HG03097 (cell line): ENCODE measurements around the gene CD93.

ENCODE experiments used
- ATAC-seq: cut with Tn5 transposase; IDR thresholded peaks from one replicate; pipeline ENCODE4 v1.9.1; 2021; ENCODE audit not compliant: unreplicated experiment, low FRiP score

Gene CD93

GRCh38 chr20:23120936-23121750 lies 35.0 kb upstream of the CD93 start:
- ATAC-seq, result no peak

- ATAC-seq, result no peak
Observed at GRCh38 chr20:23120261-23120660, 34.1 kb upstream of the CD93 start.

GRCh38 chr20:23119456-23120216 lies 33.5 kb upstream of the CD93 start:
- ATAC-seq, result no peak

DNA sequence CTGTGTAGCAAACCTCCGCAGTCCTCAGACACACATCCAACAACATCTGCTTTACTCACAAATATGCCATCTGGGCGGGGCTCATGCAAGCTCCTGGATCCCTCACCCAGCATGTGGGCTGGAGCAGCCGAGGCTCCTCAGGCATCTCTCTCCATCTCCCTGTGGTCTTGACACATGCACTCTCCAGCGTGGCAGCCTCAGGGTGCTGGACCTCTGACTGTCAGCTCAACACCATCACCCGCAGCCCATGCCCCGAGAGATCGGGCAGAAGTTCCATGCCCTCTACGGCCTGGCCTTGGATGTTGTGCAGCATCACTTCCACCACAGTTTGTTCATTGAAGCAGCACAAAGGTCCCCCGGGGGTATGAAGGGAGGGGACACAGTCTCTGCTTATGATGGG lies 32.6 kb upstream of the CD93 start:
- no peak for ATAC-seq

DNA sequence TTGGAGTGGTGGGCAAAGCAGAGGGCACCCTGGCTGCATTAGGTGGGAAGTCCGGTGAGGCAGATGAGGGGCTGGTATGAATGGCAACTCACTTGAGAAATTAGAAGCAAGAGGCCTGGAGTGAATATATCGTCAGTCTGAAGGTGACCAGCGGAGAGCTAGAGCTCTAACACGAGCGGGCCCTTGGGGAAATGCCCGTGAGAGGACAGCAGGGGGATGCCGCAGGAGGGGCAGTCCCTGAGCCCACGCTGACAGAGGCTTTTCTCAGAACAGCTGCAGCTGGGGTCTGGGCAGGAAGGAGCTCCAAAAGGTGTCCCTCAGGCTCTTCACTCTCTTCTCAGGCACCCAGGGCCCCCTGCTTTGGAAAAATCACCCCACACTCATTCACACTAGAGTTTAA lies 32.0 kb upstream of the CD93 start:
- no peak for ATAC-seq

- ATAC-seq, result no peak
Observed at GRCh38 chr20:23117738-23118137, 31.6 kb upstream of the CD93 start.

GRCh38 chr20:23116311-23117089 lies 30.4 kb upstream of the CD93 start:
- no peak for ATAC-seq

DNA sequence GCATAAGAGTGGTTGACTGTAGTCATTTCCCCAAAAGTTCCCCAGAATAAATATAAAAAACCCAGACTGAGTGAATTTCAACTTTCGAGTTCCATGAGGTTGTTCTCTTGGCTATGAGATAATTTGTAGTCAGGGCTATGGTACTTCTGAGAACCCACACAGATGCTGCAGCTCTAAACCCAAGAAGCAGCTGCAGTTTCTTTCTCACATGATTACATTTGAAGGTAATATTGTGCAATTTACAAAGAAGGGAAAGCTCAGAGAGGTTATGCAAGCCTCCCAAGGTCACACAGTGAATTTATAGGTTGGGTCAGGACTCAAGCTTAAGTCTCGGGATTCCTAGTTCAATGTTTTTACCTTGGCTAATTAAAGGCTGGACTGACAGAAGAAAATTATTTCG lies 29.7 kb upstream of the CD93 start:
- no peak for ATAC-seq

DNA sequence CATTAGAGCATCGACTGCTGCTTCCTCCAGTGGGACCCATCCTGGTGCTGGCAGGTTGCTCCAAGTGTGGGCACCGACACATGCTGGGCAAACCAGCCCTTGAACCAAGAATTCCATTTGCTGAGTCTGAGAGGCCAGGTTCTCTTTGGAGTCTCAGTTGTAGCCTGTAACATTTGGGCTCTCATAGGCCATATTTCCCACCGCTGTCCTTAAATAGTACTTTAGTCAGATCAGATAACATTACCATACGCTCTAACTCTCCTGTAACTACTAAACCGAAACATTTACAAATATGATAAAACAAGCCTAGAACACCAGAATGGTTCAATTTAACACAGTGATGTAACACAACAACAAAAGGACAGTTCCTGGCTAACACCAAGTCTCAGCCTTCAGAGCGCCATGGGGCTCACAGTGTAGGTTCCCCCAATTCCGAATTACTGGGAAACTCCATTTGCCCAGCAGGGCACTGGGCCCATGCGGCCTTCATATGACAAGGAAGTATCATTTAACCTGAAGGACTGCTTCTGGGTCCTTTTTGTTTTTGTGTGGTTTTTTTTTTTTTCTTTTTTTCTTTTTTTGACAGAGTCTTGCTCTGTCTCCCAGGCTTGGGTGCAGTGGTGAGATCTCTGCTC lies 28.4 kb upstream of the CD93 start:
- no peak for ATAC-seq

DNA sequence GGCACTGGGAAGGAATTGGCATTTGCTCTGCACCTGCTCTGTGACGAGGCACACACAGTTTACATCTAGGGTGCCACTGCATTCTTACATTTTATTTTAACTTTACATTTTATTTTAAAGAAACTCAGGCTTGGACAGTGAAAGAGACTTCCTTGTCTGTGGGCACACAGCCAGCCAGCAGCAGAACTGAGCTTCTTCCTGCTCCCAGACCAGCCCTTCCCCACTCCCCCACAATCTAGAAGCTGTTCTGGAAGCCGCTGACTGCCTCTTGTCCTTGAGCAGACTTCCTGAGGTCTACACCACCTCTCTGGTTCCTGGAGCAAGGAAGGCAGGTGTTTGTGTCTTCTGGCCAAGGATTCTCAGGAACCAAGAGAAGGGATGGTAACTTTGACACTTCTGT lies 27.9 kb upstream of the CD93 start:
- ATAC-seq, result no peak

GRCh38 chr20:23112595-23112994 lies 26.5 kb upstream of the CD93 start:
- no peak for ATAC-seq

DNA sequence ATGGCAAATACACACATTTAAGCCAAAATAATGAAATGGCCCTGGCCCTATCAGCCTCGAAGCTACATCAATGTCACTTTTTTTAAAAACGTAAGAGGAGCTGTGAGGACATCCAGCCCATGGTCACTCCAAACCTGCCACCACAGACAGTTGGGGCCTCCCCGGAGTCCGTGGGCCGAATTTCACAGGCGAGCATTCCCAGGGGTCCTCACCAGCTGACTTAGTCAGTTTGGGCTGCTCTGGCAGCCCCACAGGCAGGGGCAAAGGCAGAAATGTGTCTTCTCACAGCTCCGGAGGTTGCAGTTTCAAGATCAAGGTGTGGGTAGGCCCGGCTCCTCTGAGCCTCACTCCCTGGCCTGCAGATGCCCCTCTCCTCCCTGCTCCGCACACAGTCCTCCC lies 25.8 kb upstream of the CD93 start:
- no peak for ATAC-seq

DNA sequence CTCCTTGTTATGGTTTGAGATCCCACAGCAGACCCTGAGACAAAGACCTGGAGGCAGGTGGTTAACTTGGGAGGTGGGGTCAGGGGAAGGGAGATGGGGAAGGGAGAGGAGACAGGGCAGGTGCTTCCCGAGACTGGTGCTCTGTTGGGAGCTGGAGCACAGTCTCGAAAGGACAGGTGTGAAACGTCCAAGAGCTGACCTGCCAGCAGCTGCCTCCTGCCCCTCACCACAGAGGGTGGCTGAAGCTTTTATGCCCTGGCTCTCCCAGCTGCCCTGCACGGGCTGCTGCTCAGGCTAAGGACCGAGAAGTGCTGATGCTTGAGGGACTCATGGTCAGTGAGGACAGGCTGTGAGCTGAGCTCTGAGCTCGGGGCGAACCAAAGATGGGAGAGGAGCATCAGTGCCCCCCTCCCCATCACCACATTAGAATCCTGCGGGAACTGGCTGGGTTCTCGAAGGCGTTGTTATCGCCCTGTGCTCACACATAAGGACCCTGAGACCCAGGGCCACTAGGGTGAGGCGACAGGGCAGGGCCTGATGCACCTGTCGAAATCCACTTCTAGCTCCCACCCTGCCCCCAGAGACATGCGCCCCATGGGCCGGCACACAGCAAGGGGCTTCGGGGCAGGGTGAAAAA lies 25.3 kb upstream of the CD93 start:
- no peak for ATAC-seq

GRCh38 chr20:23108871-23109270 lies 22.7 kb upstream of the CD93 start:
- no peak for ATAC-seq

- no peak for ATAC-seq
Observed at GRCh38 chr20:23107466-23107865, 21.3 kb upstream of the CD93 start.

DNA sequence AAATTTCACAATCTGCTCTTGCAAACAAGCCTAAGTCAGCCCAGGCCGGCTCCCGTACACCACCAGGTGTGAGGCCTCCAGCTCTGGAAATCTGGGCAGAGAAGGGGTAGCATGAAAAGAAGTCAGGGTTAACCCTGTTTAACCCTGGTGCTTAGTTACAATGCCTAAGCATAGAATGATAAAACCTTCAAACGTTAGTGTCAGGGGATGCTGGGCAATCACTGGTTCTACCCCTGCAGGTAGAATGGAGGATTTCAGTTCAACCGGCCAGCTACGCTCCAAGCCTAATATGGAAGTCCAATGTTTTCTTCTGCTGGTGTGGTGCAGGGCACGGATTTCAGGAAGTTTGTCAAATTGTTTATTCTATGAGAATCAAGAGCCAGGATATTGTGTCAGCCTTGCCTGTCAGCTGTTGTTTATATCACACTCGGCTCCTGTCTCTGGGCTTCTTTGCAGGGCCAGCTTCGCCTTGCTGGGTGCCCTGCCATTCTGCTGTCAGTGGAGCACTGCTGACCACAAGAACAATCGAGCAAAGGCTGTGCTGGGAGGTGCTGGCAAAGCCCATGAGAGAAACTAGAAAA lies 20.2 kb upstream of the CD93 start:
- no peak for ATAC-seq

DNA sequence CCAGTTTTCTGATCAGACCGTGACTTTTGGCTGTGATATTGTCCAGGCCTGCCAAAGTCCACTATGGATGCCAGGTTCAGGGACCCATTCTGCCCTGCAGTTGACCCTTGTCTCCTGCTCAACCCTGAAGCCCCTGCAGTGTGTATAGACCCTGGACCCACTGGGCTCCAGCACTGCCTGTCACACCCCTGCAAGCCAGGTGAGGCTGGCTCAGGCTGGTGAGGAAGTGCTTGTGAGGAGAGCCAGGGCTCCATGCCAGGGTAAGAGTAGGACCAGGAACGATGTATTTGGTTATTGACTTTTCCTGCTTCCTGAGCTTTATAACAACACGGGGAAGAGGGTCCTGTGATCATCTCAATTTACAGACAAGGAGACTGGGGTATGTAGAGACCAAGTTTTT lies 19.1 kb upstream of the CD93 start:
- no peak for ATAC-seq

- ATAC-seq, result no peak
Observed at GRCh38 chr20:23103284-23104018, 17.3 kb upstream of the CD93 start.

DNA sequence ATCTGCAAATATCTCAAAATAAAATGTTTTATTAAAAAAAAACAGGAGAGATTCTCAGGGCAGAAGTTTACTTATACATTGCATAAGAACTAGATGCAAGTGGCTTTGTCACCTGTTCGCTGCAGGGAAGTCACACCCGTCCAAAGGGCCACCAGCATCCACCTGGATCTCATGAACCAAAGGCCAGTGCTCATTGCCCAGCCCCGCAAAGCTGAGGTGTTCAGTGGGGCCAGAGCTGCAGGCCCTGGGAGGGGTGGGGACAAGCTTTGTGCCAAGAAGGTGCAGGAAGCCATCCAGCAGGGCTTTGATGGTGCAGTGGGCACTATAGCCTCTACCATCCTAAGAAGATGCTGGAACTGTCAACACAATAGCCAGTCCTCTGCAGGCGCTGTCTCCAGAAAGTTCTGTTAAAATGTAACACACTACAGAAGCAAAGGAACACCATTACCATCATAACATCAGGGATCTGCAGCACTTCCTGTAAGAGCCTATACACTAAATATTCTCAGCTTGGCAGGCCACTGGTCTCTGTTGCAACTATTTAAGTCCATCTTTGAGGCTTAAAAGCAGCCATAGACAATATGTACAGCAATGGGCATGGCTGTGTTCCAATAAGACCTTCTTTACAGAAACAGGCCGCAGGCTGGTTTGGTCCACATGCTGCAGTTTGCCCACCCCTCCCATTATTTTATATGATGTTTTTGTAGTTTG lies 15.7 kb upstream of the CD93 start:
- ATAC-seq, result no peak
